Measurements from ENCODE around the gene MBD3L2.
"Not testable (repeated sequence)": the region's sequence is repeated elsewhere in the genome, so short reads cannot be mapped to it uniquely, and the experiment has no call there.

MBD3L2 gene

GRCh38 chr19:7049021-7049420 lies at the start of gene MBD3L2:
MBD3L2 (plus strand) TSS chr19:7049321; CDS start chr19:7049374, 53 bp downstream.
- not testable (repeated sequence) for DNase-seq

GRCh38 chr19:6999933-7000332 lies 49.2 kb upstream of the MBD3L2 start:
- DNase-seq, result no peak

DNA sequence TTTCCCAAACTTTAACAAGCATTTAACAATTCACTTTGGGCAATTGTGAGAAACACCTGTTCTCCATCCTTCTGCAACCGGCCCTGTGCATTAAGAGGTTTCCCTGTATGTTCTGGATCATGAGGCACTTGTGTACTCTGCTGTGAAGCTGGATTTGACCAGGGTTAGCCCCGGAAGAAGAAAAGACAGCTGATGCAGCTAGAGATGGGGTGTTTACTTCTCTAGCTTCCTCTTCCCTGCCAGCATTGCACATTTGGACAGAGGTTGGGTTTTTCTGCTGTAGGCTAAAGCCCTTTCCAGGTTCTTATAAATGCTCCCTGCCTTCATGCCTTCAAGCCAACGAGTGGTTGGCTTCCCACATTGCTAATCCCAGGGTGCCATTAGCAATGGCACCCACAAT lies 48.8 kb upstream of the MBD3L2 start:
- no peak for DNase-seq

DNA sequence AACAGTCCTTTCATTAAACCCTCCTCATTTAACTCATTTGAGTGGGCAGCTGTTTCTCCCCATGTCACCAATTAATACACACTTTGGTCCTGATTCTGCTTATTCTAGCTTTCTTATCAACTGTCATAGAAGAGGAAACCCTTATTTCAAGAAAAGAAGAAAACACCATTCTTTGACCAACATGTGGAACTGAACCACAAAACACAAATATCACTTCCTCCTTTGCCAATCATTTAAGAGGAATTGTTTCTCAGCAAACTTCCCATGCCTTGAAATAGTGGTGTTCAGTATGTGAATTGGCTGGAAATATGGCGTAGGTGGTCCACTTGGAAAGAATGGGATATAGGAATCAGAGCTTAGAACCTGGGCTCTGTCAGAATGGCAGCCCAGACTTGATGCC lies 48.3 kb upstream of the MBD3L2 start:
- no peak for DNase-seq

DNA sequence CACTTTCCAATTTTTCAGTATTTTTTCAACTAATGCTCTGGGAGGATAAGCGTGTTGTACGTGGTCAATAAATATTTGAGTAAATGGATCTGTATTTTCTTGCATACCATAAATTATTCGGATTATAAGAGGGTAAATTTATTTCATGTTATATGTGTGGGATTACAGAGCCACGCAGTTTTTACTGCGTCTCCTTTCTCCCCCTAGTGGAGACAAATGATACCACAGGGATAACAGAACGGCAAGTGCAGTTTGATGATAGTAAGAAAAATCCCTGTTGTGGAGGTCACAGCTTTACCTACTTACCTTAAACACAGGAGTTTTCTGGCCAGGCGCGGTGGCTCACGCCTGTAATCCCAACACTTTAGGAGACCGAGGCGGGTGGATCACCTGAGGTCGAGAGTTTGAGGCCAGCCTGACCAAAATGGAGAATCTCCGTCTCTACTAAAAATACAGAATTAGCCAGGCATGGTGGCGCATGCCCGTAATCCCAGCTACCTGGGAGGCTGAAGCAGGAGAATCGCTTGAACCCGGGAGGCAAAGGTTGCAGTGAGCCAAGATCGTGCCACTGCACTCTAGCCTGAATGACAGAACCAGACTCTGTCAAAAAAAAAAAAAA lies 44.7 kb upstream of the MBD3L2 start:
- DNase-seq, result peak in 1 of 3 experiments; percentile 59

GRCh38 chr19:7006135-7006704 lies 42.9 kb upstream of the MBD3L2 start:
- peak in 1 of 3 experiments; percentile 5 for DNase-seq

GRCh38 chr19:7007859-7008258 lies 41.3 kb upstream of the MBD3L2 start:
- no peak for DNase-seq

DNA sequence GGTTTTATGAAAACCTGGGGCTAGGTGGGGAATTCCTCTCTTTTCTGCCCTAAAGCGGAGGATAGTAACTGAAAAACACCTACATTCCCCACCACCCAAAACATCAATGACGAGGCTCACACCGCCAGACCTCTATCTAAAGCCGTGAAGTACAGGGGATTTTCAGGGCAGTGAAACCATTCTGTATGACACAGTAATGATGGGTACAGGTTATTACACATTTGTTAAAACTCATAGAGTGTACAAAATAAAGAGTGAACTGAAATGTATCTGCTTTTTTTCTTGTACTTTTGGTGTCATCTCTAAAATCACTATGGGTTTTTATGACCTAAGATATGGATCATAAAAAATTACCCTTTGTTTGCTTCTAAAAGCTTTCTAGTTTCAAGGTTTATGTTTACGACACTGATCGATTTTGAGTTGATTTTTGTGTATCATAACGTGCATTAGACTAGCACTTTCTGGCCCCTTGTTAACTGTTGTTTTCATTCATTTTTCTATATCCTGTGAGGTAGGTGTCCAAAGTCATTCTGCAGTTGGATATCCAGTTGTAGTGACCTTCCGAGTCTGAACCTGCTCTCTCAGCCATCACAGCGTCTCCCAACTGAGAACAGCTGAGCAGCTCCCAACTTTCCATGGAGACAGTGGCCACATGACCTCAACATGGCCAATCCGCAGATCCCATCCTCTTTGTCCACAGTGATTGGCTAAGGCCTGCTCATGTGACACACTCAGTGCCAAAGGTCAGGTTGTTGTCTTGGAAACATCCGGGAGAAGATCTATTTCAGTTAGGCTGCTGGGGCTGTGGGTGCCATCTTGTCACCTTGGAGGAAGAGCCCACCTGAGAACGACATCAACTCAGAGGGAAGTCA lies 38.2 kb upstream of the MBD3L2 start:
- DNase-seq, result no peak

DNA sequence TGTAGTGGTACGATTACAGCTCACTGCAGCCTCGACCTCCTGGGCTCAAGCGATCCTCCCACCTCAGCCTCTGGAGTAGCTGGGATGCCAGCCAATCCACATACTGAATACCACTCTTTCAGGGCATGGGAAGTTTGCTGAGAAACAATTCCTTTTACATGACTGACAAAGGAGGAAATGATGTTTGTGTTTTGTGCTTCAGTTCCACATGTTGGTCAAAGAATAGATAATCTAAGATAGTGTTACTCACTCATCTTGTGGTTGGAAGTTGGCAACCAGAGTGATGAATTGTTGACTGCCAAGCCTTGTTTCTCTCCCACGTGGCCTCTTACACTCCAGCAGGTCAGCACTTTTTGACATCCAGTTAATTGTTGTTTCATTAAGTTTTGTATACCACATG lies 35.4 kb upstream of the MBD3L2 start:
- DNase-seq, result no peak

- DNase-seq, result no peak
Measured at GRCh38 chr19:7018828-7019227, 30.3 kb upstream of the MBD3L2 start.

DNA sequence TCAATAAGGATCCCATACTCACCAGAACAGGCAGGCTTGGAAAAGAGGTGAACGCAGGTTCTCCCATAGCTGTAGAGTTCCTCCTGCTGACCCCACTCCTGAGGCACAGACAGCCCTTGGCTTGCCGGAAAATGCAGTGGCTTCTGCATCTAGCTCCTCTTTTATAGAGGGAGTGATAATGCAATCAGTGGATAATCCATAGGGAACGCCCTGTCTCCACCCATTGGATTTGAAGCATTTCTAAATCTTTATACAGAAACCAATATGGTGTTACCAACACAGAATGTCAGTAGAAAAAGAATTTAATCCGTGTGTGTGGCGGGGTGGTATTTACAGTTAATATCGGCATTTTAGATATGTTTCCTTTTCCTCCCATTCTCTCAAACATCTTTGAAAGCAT lies 27.8 kb upstream of the MBD3L2 start, which contains the start of gene MBD3L2B:
MBD3L2B (minus strand) TSS at position 101 of the 400 bp plus-strand sequence; CDS start at position 67, 34 bp downstream.
- DNase-seq, result not testable (repeated sequence)

DNA sequence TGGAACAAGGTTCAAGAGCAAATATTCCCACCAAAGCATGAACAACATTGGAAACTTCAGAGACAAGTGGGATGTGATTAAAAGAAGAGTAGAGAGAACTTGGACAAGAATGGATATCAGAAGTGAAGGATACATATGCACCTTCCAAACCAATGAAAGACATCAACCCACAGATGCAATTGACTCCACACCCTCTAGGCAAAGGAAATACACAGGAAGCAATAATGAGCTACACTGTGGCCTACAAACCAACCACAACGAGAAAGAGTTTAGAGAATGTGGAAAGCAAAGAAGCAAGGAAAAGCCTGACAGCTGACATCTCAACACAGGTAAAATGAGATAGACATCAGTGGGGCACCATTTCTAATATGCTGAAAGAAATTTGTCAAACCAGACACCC lies 20.3 kb upstream of the MBD3L2 start:
- not testable (repeated sequence) for DNase-seq

- not testable (repeated sequence) for DNase-seq
Measured at GRCh38 chr19:7030278-7030677, 18.8 kb upstream of the MBD3L2 start, which contains the start of gene MBD3L5. MBD3L5 (plus strand) TSS chr19:7030578; CDS start chr19:7030612, 34 bp downstream.

DNA sequence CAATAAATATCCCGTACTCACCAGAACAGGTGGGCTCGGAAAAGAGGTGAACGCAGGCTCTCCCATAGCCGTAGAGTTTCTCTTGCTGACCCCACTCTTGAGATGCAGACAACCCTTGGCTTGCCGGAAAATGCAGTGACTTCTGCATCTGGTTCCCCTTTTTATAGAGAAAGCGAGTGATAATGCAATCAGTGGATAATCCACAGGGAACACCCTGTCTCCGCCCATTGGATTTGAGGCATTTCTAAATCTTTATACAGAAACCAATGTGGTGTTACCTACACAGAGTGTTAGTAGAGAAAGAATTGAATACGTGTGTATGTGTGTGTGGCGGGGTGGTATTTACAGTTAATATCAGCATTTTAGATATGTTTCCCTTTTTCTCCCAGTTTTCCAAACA lies 9.0 kb upstream of the MBD3L2 start, which contains the start of gene MBD3L4:
MBD3L4 (minus strand) TSS at position 101 of the 400 bp plus-strand sequence; CDS start at position 66, 35 bp downstream.
- DNase-seq, result not testable (repeated sequence)

- DNase-seq, result not testable (repeated sequence)
Measured at GRCh38 chr19:7041563-7041962, 7.6 kb upstream of the MBD3L2 start.

DNA sequence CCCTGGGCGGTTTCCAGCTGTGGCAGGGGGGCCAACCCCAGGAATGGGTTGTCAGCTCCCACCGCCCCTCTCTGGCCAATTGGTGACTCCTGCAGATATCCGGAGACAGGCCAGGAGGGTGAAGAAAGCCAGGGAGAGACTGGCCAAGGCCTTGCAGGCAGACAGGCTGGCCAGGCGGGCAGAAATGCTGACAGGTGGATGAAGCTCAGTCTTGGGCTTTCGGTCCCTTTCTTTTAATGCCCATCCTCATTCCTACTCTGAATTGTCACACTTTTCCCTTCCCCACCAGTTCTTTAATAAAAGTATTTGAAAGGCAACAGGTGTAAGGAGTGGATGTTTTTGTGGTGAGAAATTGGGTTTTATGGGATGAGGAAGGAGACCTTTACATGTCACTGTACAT lies 2.3 kb downstream of the MBD3L2 start:
- DNase-seq, result not testable (repeated sequence)

DNA sequence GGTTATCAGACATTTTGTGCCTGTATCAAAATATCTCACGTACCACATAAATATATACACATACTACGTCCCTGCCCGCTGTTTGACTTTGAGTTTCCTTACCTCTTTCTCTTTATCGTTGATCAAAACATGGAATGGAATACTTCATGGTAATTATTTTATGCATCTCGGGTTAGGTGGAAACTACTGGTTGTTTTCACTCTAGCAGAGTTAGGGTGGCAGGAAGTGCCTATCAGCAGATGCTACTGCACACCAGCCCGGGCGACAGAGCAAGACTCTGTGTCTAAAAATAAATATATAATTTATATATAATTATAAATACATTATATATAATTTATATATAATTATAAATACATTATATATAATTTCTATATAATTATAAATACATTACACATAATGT lies 3.8 kb downstream of the MBD3L2 start:
- DNase-seq, result not testable (repeated sequence)

DNA sequence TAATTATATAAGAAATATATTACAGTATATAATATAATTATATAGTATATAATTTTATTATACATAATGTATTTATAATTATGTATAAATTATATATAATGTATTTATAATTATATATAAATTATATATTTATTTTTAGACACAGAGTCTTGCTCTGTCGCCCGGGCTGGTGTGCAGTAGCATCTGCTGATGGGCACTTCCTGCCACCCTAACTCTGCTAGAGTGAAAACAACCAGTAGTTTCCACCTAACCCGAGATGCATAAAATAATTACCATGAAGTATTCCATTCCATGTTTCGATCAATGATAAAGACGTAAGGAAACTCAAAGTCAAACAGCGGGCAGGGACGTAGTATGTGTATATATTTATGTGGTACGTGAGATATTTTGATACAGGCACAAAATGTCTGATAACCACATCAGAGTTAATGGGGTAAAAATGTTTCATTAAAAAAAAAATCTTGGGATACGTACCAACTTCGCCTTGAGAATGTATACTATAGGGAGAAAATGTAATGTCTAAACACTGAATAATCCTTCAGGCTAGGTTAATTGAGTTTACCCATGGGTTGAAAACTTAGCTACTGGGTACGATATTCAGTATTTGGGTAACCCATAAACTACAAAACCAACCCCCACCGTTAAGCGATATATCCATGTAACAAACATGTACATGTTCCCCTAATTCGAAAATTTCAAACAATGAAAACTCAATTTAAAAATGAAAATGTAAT lies 5.7 kb downstream of the MBD3L2 start:
- not testable (repeated sequence) for DNase-seq

DNA sequence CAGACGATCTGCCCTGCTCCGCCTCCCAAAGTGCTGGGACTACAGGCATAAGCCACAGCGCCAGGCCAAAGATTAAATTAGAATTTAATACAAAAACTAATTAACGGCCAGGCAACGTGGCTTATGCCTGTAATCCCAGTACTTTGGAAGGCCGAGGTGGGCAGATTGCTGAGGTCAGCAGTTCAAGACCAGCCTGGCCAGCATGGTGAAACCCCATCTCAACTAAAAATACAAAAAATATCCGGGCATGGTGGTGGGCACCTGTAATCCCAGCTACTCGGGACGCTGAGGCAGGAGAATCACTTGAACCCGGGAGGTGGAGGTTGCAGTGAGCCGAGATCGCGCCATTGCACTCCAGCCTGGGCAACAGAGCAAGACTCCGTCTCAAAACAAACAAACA lies 6.6 kb downstream of the MBD3L2 start:
- not testable (repeated sequence) for DNase-seq

- DNase-seq, result not testable (repeated sequence)
Measured at GRCh38 chr19:7056371-7056770, 7.2 kb downstream of the MBD3L2 start.

GRCh38 chr19:7058576-7058975 lies 9.5 kb downstream of the MBD3L2 start, which contains the start of gene MBD3L3:
MBD3L3 (minus strand) TSS chr19:7058676; CDS start chr19:7058605, 71 bp downstream.
- DNase-seq, result not testable (repeated sequence)

GRCh38 chr19:7059977-7060376 lies 10.9 kb downstream of the MBD3L2 start:
- not testable (repeated sequence) for DNase-seq

Data from NCI-H1417 (cell line).